ENCODE measurements around the gene PNMT. TPM values are rescaled to one million over a fixed set of nuclear protein-coding genes. Genes with fewer than 3 reads are reported as not detected.
"Not testable (repeated sequence)": the region's sequence is repeated elsewhere in the genome, so short reads cannot be mapped to it uniquely, and the experiment has no call there.

Gene PNMT
- total RNA-seq, 1 donor from 2014 or later = 2.4 TPM

GRCh38 chr17:39706383-39706782 lies 38.1 kb downstream of the PNMT start:
- no peak overlapping the region for H3K4me3 Mint-ChIP-seq (ENCODE audit: unreplicated experiment)
- H3K4me1 Mint-ChIP-seq (ENCODE audit: unreplicated experiment) = peaks cover 15% of the 10 kb centered on the region
- H3K36me3 Mint-ChIP-seq (ENCODE audit: unreplicated experiment) = peaks cover 3% of the 10 kb centered on the region
- no peaks in the 10 kb centered on the region for H3K9me3 Mint-ChIP-seq (ENCODE audit: unreplicated experiment)
- no peak overlapping the region for H3K27ac Mint-ChIP-seq (ENCODE audit: unreplicated experiment)
- H3K27me3 Mint-ChIP-seq (ENCODE audit: unreplicated experiment) = no peaks in the 10 kb centered on the region
- TF ChIP-seq CTCF (IDR thresholded peaks at IDR 0.05) = no peak
- DNase-seq (ENCODE audit: extremely low spot score, unreplicated experiment) = no peak

DNA sequence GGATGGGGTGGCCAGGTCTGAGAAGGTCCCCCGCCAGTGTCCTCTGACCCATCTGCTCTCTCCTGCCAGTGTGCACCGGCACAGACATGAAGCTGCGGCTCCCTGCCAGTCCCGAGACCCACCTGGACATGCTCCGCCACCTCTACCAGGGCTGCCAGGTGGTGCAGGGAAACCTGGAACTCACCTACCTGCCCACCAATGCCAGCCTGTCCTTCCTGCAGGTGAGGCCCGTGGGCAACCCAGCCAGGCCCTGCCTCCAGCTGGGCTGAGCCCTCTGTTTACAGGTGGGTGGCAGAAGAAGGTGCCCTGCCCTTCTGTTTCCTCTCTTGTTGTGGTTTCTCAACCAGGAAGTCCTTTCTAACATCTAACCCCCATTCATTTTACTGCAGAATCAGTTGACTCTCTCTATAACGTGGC lies 38.7 kb downstream of the PNMT start:
- DNase-seq (ENCODE audit: extremely low spot score, unreplicated experiment) = no peak
- Mint-ChIP-seq H3K27me3 (ENCODE audit: unreplicated experiment) (no peaks in the 10 kb centered on the region), H3K27ac (ENCODE audit: unreplicated experiment) (no peak overlapping the region), H3K36me3 (ENCODE audit: unreplicated experiment) (peaks cover 7% of the 10 kb centered on the region), H3K9me3 (ENCODE audit: unreplicated experiment) (no peaks in the 10 kb centered on the region), H3K4me1 (ENCODE audit: unreplicated experiment) (peaks cover 11% of the 10 kb centered on the region), H3K4me3 (ENCODE audit: unreplicated experiment) (no peak overlapping the region)
- TF ChIP-seq CTCF (IDR thresholded peaks at IDR 0.05) = no peak

GRCh38 chr17:39709319-39709997 lies 41.2 kb downstream of the PNMT start:
- TF ChIP-seq CTCF (IDR thresholded peaks at IDR 0.05) = no peak
- DNase-seq (ENCODE audit: extremely low spot score, unreplicated experiment) = no peak
- Mint-ChIP-seq H3K27ac (ENCODE audit: unreplicated experiment) (no peak overlapping the region), H3K36me3 (ENCODE audit: unreplicated experiment) (peaks cover 14% of the 10 kb centered on the region), H3K27me3 (ENCODE audit: unreplicated experiment) (no peaks in the 10 kb centered on the region), H3K4me3 (ENCODE audit: unreplicated experiment) (no peak overlapping the region), H3K9me3 (ENCODE audit: unreplicated experiment) (no peaks in the 10 kb centered on the region), H3K4me1 (ENCODE audit: unreplicated experiment) (peaks cover 5% of the 10 kb centered on the region)

DNA sequence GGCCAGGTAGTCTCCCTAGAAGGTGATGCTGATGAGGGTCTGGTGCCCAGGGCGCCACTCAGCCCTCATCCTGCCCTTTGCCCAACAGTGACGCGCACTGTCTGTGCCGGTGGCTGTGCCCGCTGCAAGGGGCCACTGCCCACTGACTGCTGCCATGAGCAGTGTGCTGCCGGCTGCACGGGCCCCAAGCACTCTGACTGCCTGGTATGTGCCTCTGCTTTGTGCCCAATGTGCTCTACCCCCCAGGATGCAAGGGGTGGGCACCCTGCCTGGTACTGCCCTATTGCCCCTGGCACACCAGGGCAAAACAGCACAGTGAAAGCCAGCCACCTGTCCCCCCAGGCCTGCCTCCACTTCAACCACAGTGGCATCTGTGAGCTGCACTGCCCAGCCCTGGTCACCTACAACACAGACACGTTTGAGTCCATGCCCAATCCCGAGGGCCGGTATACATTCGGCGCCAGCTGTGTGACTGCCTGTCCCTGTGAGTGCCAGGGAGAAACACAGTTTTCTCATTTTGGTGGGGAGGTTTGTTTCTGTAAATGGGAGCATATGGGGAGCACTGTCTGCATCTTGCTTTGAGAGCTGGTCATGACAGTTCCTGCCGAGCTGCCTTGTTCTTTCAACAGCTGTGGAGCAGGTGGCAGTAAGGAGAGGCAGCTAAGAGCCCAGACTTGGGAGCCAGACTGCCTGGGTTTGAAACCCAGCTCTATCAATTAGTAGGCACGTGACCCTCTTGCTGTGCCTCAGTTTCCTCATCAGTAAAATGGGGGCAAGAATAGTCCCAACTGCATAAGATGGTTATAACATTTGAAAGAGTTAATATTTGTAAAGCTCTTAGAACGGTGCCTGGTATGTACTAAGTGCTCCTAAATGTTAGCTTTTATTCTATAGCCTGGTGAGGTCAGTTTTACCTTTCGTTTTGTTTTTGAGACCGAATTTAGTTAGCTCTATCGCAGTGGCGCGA lies 42.0 kb downstream of the PNMT start:
- Mint-ChIP-seq H3K27me3 (ENCODE audit: unreplicated experiment) (no peaks in the 10 kb centered on the region), H3K36me3 (ENCODE audit: unreplicated experiment) (peaks cover 16% of the 10 kb centered on the region), H3K27ac (ENCODE audit: unreplicated experiment) (no peak overlapping the region), H3K4me3 (ENCODE audit: unreplicated experiment) (no peak overlapping the region), H3K9me3 (ENCODE audit: unreplicated experiment) (no peaks in the 10 kb centered on the region), H3K4me1 (ENCODE audit: unreplicated experiment) (no peaks in the 10 kb centered on the region)
- no peak for TF ChIP-seq CTCF (IDR thresholded peaks at IDR 0.05)
- no peak for DNase-seq (ENCODE audit: extremely low spot score, unreplicated experiment)

DNA sequence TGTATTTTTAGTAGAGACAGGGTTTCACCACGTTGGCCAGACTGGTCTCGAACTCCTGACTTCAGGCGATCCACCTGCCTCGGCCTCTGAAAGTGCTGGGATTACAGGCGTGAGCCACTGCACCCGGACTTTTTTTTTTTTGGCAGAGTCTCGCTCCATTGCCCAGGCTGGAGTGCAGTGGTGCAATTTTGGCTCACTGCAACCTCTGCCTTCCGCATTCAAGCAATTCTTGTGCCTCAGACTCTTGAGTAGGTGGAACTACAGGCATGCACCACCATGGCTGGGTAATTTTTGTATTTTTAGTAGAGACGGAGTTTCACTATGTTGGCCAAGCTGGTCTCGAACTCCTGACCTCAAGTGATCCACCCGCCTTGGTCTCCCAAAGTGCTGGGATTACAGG lies 42.8 kb downstream of the PNMT start:
- not testable (repeated sequence) for H3K4me1 Mint-ChIP-seq (ENCODE audit: unreplicated experiment); DNase-seq (ENCODE audit: extremely low spot score, unreplicated experiment); H3K27me3 Mint-ChIP-seq (ENCODE audit: unreplicated experiment); H3K27ac Mint-ChIP-seq (ENCODE audit: unreplicated experiment); H3K9me3 Mint-ChIP-seq (ENCODE audit: unreplicated experiment); H3K4me3 Mint-ChIP-seq (ENCODE audit: unreplicated experiment)
- peaks cover 18% of the 10 kb centered on the region for H3K36me3 Mint-ChIP-seq (ENCODE audit: unreplicated experiment)

Measured in osteocyte (in vitro differentiated cells).